ENCODE data around the gene S100A14. TPM values are rescaled to one million over a fixed set of nuclear protein-coding genes. Genes with fewer than 3 reads are reported as not detected.
"Not testable (repeated sequence)": the region's sequence is repeated elsewhere in the genome, so short reads cannot be mapped to it uniquely, and the experiment has no call there.

The S100A14 gene
- total RNA-seq, 6 experiments from 2014 or later = 0.54 TPM; not detected in 5

DNA sequence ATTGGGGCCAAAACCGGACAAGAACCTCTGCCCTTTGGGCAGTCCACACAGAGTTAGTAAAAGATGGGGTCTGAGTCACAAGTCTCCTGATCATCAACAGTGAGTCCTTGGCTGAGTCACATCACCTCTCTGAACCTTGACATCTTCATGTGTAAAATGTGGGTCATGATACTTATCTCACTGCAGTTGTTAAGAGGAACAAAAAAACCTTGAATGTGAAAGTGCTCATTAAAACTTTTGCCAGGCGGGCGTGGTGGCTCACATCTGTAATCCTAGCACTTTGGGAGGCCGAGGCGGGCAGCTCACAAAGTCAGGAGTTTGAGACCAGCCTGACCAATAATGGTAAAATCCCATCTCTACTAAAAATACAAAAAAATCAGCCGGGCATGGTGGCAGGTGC lies 18.9 kb downstream of the S100A14 start:
- H3K27ac Mint-ChIP-seq = peak overlapping the region; percentile 86
- H3K4me3 Mint-ChIP-seq = peak overlapping the region; percentile 33; the same call in 1 of the 2 replicates
- TF ChIP-seq, protein P1, sequence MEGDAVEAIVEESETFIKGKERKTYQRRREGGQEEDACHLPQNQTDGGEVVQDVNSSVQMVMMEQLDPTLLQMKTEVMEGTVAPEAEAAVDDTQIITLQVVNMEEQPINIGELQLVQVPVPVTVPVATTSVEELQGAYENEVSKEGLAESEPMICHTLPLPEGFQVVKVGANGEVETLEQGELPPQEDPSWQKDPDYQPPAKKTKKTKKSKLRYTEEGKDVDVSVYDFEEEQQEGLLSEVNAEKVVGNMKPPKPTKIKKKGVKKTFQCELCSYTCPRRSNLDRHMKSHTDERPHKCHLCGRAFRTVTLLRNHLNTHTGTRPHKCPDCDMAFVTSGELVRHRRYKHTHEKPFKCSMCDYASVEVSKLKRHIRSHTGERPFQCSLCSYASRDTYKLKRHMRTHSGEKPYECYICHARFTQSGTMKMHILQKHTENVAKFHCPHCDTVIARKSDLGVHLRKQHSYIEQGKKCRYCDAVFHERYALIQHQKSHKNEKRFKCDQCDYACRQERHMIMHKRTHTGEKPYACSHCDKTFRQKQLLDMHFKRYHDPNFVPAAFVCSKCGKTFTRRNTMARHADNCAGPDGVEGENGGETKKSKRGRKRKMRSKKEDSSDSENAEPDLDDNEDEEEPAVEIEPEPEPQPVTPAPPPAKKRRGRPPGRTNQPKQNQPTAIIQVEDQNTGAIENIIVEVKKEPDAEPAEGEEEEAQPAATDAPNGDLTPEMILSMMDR (IDR thresholded peaks at IDR 0.05) = no peak
- DNase-seq = peak; percentile 86
- H3K36me3 Mint-ChIP-seq (ENCODE audit: low read depth) = peaks cover 19% of the 10 kb centered on the region; the same call in 1 of the 2 replicates
- H3K27me3 Mint-ChIP-seq (ENCODE audit: insufficient read depth) = no peaks in the 10 kb centered on the region; the same call in 1 of the 2 replicates
- H3K4me1 Mint-ChIP-seq (ENCODE audit: low read depth) = peaks cover 44% of the 10 kb centered on the region
- no peaks in the 10 kb centered on the region for H3K9me3 Mint-ChIP-seq

DNA sequence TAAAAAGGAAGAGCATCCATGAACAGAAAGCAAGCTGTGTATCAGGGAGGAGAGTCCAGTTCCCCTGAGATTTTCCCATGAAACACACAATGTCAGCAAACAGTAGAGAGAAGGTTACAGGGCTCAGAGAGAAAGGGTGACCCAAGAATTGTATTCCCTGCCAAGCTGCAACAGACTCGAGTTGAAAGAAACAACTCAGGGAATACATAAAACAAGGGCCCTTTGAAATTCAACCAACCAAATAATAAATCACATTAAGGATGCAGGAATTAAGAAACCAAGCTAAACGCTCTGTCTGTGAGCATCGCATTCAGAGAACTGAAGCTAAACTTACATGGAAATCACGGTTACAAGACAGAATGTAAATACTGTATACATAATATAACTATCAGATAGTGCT lies 23.4 kb downstream of the S100A14 start:
- no peaks in the 10 kb centered on the region; the same call in 1 of the 2 replicates for H3K27me3 Mint-ChIP-seq (ENCODE audit: insufficient read depth)
- TF ChIP-seq, protein P1 (IDR thresholded peaks at IDR 0.05) = no peak
- H3K27ac Mint-ChIP-seq = no peak overlapping the region
- H3K36me3 Mint-ChIP-seq (ENCODE audit: low read depth) = peaks cover 19% of the 10 kb centered on the region
- no peak overlapping the region for H3K4me3 Mint-ChIP-seq
- peaks cover 27% of the 10 kb centered on the region for H3K4me1 Mint-ChIP-seq (ENCODE audit: low read depth)
- H3K9me3 Mint-ChIP-seq = no peaks in the 10 kb centered on the region
- DNase-seq = no peak

DNA sequence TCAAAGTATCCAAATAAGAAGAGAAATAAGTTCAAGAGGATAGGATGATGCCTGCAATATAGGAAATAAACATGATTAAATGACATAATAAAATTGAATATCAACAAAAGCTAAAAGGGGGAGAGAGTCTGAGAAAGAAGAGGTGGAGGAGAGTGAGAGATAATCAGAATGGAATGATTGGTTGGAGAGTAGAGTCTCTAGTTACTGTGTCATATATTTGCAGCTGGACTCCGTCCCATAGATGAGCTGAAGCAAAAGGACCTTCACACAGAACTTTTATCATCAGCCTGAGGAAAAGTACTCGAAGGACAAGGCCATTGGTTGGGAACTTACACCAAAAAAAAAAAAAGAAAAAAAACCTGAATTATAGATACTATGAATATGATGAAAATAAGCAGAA lies 27.6 kb downstream of the S100A14 start:
- H3K4me3 Mint-ChIP-seq = no peak overlapping the region
- no peaks in the 10 kb centered on the region; the same call in 1 of the 2 replicates for H3K27me3 Mint-ChIP-seq (ENCODE audit: insufficient read depth)

DNA sequence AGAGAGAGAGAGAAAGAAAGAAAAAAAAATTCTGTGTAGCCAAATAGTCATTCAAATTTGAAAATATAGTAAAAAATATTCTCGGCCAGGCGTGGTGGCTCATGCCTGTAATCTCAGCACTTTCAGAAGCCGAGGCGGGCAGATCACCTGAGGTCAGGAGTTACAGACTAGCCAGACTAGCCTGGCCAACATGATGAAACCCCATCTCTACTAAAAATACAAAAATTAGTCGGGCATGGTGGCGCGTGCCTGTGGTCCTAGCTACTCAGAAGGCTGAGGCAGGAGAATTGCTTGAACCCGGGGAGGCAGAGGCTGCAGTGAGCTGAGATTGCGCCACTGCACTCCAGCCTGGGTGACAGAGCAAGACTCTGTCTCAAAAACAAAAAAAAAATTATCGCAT lies 28.1 kb downstream of the S100A14 start:
- not testable (repeated sequence) for H3K36me3 Mint-ChIP-seq (ENCODE audit: low read depth); H3K27me3 Mint-ChIP-seq (ENCODE audit: insufficient read depth); DNase-seq; H3K4me3 Mint-ChIP-seq; H3K9me3 Mint-ChIP-seq
- Mint-ChIP-seq H3K27ac (peak overlapping the region; percentile 17; the same call in 1 of the 2 replicates), H3K4me1 (ENCODE audit: low read depth) (peaks cover 34% of the 10 kb centered on the region)

More for the DNA sequence above, 27.6 kb downstream of the S100A14 start:
- peaks cover 34% of the 10 kb centered on the region for H3K4me1 Mint-ChIP-seq (ENCODE audit: low read depth)
- TF ChIP-seq, protein P1 (IDR thresholded peaks at IDR 0.05) = no peak
- H3K9me3 Mint-ChIP-seq = no peaks in the 10 kb centered on the region
- no peak for DNase-seq
- H3K27ac Mint-ChIP-seq = peak overlapping the region; percentile 17; the same call in 1 of the 2 replicates
- H3K36me3 Mint-ChIP-seq (ENCODE audit: low read depth) = peaks cover 9% of the 10 kb centered on the region

DNA sequence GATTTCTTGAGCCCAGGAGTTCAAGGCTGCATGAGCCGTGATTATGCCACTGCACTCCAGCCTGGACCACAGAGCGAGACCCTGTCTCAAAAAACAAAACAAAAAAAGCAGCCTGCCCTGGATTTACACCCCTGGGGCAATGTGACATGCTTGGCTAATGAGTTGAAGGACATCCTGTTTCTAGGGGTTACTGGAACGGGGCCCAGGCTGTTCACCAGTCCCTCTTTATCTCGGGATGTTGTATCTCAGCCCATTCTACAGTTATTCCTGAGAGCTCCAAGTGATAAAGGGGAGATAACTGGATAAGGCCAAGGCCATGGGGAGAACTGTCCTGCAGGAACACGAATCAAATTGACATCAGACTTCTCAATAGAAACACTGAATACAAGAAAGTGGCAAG lies 28.8 kb downstream of the S100A14 start:
- no peaks in the 10 kb centered on the region for H3K27me3 Mint-ChIP-seq (ENCODE audit: insufficient read depth)
- peak; percentile 30 for DNase-seq
- H3K9me3 Mint-ChIP-seq = no peaks in the 10 kb centered on the region
- no peak overlapping the region for H3K4me3 Mint-ChIP-seq
- H3K4me1 Mint-ChIP-seq (ENCODE audit: low read depth) = peaks cover 34% of the 10 kb centered on the region
- peak overlapping the region; percentile 26; the same call in 1 of the 2 replicates for H3K27ac Mint-ChIP-seq
- TF ChIP-seq, protein P1 (IDR thresholded peaks at IDR 0.05) = no peak
- peaks cover 9% of the 10 kb centered on the region for H3K36me3 Mint-ChIP-seq (ENCODE audit: low read depth)

DNA sequence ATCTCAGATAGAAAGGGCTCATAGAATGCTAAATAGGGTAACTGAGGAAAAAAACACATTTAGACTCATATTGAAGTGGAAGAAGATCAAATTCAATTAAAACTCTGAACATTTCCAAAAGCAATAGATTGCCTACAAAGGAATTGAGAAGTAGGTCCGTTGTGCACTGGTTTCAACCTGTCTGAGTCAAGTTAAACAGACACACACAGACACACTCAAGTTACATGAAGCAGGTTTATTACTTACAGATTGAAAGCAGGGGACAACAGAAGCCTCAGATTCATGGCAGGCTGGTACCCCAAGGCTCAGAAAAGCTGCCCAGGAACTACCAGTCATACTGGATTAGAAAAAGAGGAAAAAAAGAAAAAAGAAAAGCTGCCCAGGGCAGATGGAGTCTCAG lies 29.8 kb downstream of the S100A14 start:
- H3K27ac Mint-ChIP-seq = no peak overlapping the region
- H3K4me1 Mint-ChIP-seq (ENCODE audit: low read depth) = peaks cover 34% of the 10 kb centered on the region
- DNase-seq = no peak
- H3K9me3 Mint-ChIP-seq = no peaks in the 10 kb centered on the region
- H3K4me3 Mint-ChIP-seq = no peak overlapping the region
- H3K27me3 Mint-ChIP-seq (ENCODE audit: insufficient read depth) = no peaks in the 10 kb centered on the region
- TF ChIP-seq, protein P1 (IDR thresholded peaks at IDR 0.05) = no peak
- H3K36me3 Mint-ChIP-seq (ENCODE audit: low read depth) = peaks cover 9% of the 10 kb centered on the region

Data from HFFc6 (cell line).